Calu3 (cell line): ENCODE results near the gene FILIP1. TPM values are rescaled to one million over a fixed set of nuclear protein-coding genes. Genes with fewer than 3 reads are reported as not detected.

Experiments
- BruUV-seq: library from RNA; stranded (reverse); fragments of 400-500 nt; replicated peaks from 2 replicates; lab custom pipeline; 2021; lab: Mats Ljungman, UMichigan
- CTCF ChIA-PET: fragments of 300-600 bp; sonication (Branson Sonifier 250); formaldehyde crosslinking; loops from one replicate; lab custom pipeline; 2022; ENCODE audit warnings: antibody characterized with exemption; lab: Charles Lee
- DNase-seq: peaks from one replicate; pipeline ENCODE4 v3.0.0; 2022
- H3K27ac Mint-ChIP-seq: one replicate; pipeline ENCODE4 v1.8.0; 2022; ENCODE audit warnings: mixed read lengths; ENCODE audit not compliant: unreplicated experiment
- H3K27me3 Mint-ChIP-seq: one replicate; pipeline ENCODE4 v1.8.0; 2022; ENCODE audit warnings: mixed read lengths; ENCODE audit not compliant: unreplicated experiment
- H3K36me3 Mint-ChIP-seq: one replicate; pipeline ENCODE4 v1.8.0; 2022; ENCODE audit warnings: mild to moderate bottlenecking, moderate library complexity, mixed read lengths; ENCODE audit not compliant: insufficient read depth, unreplicated experiment
- H3K4me1 Mint-ChIP-seq: one replicate; pipeline ENCODE4 v1.8.0; 2022; ENCODE audit warnings: mild to moderate bottlenecking, low read depth, mixed read lengths; ENCODE audit not compliant: unreplicated experiment
- H3K4me3 Mint-ChIP-seq: one replicate; pipeline ENCODE4 v1.8.0; 2022; ENCODE audit warnings: mild to moderate bottlenecking, low read depth, moderate library complexity, mixed read lengths; ENCODE audit not compliant: unreplicated experiment
- H3K9me3 Mint-ChIP-seq: one replicate; pipeline ENCODE4 v1.8.0; 2022; ENCODE audit warnings: low read depth, mixed read lengths; ENCODE audit not compliant: unreplicated experiment
- CTCF ChIP-seq: fragments of 200-600 bp; IDR thresholded peaks from one replicate; pipeline ENCODE4 v1.8.0; 2022; ENCODE audit warnings: antibody characterized with exemption; ENCODE audit not compliant: unreplicated experiment
- intact Hi-C: fragments of 100-400 bp; cut with micrococcal nuclease; formaldehyde crosslinking; loops from one replicate; pipeline ENCODE4 v1.10.0; 2022; ENCODE audit not compliant: unreplicated experiment
- total RNA-seq: library from RNA; stranded (reverse); gene quantifications from 2 replicates; pipeline ENCODE4 v1.2.3, GENCODE V29; 2022

The FILIP1 gene
- total RNA-seq, 1 experiment from 2014 or later: not detected

- BruUV-seq: no TSS peak
- Mint-ChIP-seq H3K4me1 (no peaks in the 10 kb centered on the region), H3K27me3 (peaks cover 27% of the 10 kb centered on the region), H3K36me3 (no peaks in the 10 kb centered on the region), H3K9me3 (no peaks in the 10 kb centered on the region), H3K27ac (no peak overlapping the region), H3K4me3 (no peak overlapping the region)
- CTCF ChIA-PET: interaction anchor here (0.6 kb wide), 1 partner anchor 87 kb away, joined by 4 read pairs; no protein-coding TSS in a partner anchor
- DNase-seq: no peak
- TF ChIP-seq CTCF: no peak
- intact Hi-C loops: no loop called here
These were observed 1.4 kb upstream of the FILIP1 start for GRCh38 chr6:75495011-75495410.

DNA sequence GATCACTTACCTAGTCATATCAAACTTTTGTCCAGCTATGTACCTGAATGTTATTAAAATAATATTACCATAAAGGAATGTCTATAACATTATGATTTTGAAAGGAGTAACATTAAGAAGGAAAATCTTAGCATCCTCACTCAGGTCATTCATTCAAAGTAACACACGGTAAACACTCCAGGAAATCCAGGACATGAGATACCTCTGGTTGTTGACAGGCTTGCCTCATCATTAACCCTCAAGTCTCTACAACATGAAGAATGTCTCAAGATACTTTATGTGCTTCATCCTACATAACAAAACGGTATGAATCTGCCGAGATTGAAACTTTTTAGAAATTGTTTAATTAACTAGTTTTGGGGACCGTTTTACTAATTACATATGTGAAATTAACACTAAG lies 690 bp upstream of the FILIP1 start:
- no TSS peak for BruUV-seq
- Mint-ChIP-seq H3K27me3 (peaks cover 27% of the 10 kb centered on the region), H3K4me3 (no peak overlapping the region), H3K4me1 (no peaks in the 10 kb centered on the region), H3K36me3 (no peaks in the 10 kb centered on the region), H3K27ac (no peak overlapping the region), H3K9me3 (no peaks in the 10 kb centered on the region)
- no peak for TF ChIP-seq CTCF
- CTCF ChIA-PET: interaction anchor here (1.4 kb wide), 1 partner anchor 9 kb away, joined by 7 read pairs; no protein-coding TSS in a partner anchor
- DNase-seq: no peak
- intact Hi-C loops: no loop called here

DNA sequence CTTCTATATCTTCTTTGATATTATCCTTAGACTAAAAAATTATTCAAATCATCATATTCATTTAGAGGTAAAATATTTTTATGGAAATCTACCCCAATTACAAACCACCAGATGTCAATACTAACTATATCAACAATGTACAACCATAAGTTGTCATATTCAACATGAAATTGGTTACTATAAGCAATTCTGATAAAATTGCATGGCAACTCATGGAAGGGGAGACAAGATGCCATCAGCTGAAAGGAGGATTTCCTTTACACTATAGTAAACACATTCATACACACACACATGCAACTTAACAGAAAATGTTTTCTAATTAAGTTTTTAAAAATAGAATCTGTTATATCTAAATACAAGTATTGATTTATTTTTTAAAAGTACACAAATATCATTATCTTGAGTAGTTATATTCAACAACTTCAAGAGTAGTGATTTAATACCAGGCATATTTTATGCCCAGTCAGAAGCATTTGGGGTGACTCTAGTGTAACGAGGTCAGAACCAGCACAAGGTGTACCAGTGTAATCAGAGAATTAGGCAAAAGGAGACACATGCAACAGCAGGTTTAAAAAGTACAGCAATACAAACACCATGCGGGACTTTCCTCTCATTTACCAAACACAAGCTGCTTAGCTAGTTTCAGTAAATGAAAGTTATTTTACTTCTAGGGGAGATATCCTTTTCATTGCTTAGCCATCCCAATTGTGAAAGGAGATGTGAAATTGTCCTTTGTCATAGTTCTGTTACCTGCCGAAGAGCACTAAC lies 1.0 kb downstream of the FILIP1 start:
- BruUV-seq: no TSS peak
- intact Hi-C loops: no loop called here
- CTCF ChIA-PET: interaction anchor here (1.4 kb wide), 1 partner anchor 11 kb away, joined by 7 read pairs; no protein-coding TSS in a partner anchor
- H3K27me3 Mint-ChIP-seq: peaks cover 42% of the 10 kb centered on the region
- no peak for DNase-seq
- H3K4me1 Mint-ChIP-seq: no peaks in the 10 kb centered on the region
- no peaks in the 10 kb centered on the region for H3K9me3 Mint-ChIP-seq
- TF ChIP-seq CTCF: no peak
- no peak overlapping the region for H3K27ac Mint-ChIP-seq
- H3K36me3 Mint-ChIP-seq: no peaks in the 10 kb centered on the region
- H3K4me3 Mint-ChIP-seq: no peak overlapping the region

- CTCF ChIA-PET: no interaction called here
- no peaks in the 10 kb centered on the region for H3K9me3 Mint-ChIP-seq
- intact Hi-C loops: no loop called here
- H3K27ac Mint-ChIP-seq: no peak overlapping the region
- no peak for DNase-seq
- no TSS peak for BruUV-seq
- peaks cover 42% of the 10 kb centered on the region for H3K27me3 Mint-ChIP-seq
- no peak overlapping the region for H3K4me3 Mint-ChIP-seq
- H3K36me3 Mint-ChIP-seq: no peaks in the 10 kb centered on the region
- no peak for TF ChIP-seq CTCF
- H3K4me1 Mint-ChIP-seq: no peaks in the 10 kb centered on the region
These were observed 2.3 kb downstream of the FILIP1 start for GRCh38 chr6:75491291-75491690.
